Omental fat pad (tissue), 4 donors: ENCODE data around the gene ARID2. TPM values are rescaled to one million over a fixed set of nuclear protein-coding genes. Genes with fewer than 3 reads are reported as not detected.

Experiments
- ATAC-seq: fragments of 150-250 bp; one replicate; pipeline ENCODE4 v1.9.1; 2016; ENCODE audit warnings: mild to moderate bottlenecking, moderate library complexity; ENCODE audit not compliant: low FRiP score
- DNase-seq: peaks from one replicate; pipeline ENCODE4 v3.0.0-alpha.2; 2019; ENCODE audit warnings: low spot score
- CTCF ChIP-seq, 3 donors: fragments of 450-650 bp; IDR thresholded peaks; one replicate each; pipeline ENCODE4 v1.5.1; 2016 to 2017; ENCODE audit warnings: antibody characterized with exemption in 3 of 3, mild to moderate bottlenecking in 3 of 3, moderate library complexity in 2 of 3
- total RNA-seq, 4 donors: library from RNA; depleted of rRNA; stranded (reverse); fragments of >200 nt; gene quantifications; one replicate each; pipeline ENCODE4 v1.1.0, GENCODE V29; 2016

Gene ARID2
- total RNA-seq, 4 donors from 2014 or later = 18.5 to 40.7 (median 27.3) TPM

DNA sequence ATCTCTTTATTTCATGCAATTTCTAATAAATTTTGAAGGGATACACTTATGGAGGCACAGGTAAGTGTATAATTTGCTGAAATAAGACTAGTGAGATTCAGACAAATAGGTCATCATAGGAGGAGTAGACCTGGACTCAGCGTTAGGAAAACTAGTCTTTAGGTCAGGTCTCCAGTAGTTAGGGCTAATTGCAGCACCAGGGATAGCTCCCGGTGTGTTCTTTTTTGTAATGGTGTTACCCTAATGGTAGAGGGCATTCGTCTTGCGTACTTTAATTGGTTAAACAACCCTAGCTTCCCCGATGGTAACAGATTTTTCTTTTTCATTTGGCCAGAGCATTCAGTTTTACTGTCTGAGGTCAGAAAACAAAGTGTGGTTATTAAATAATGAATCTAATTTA lies 64.9 kb downstream of the ARID2 start:
- no peak for TF ChIP-seq CTCF (IDR thresholded peaks at IDR 0.05)
- ATAC-seq = no peak

GRCh38 chr12:45801625-45802024 lies 72.1 kb downstream of the ARID2 start:
- ATAC-seq (no peak), DNase-seq (no peak)
- TF ChIP-seq CTCF (IDR thresholded peaks at IDR 0.05) = no peak

More for the DNA sequence above, 64.9 kb downstream of the ARID2 start:
- no peak for DNase-seq

- no peak for TF ChIP-seq CTCF (IDR thresholded peaks at IDR 0.05)
Observed at GRCh38 chr12:45803111-45803510, 73.6 kb downstream of the ARID2 start.

GRCh38 chr12:45816652-45817051 lies 87.1 kb downstream of the ARID2 start:
- DNase-seq (no peak), ATAC-seq (no peak)
- TF ChIP-seq CTCF (IDR thresholded peaks at IDR 0.05) = no peak

More at GRCh38 chr12:45803111-45803510, 73.6 kb downstream of the ARID2 start:
- no peak for DNase-seq
- ATAC-seq = no peak

GRCh38 chr12:45827974-45828373 lies 98.5 kb downstream of the ARID2 start:
- no peak for ATAC-seq

GRCh38 chr12:45828402-45828801 lies 98.9 kb downstream of the ARID2 start:
- ATAC-seq (no peak), DNase-seq (no peak)
- no peak for TF ChIP-seq CTCF (IDR thresholded peaks at IDR 0.05)

More at GRCh38 chr12:45827974-45828373, 98.5 kb downstream of the ARID2 start:
- no peak for TF ChIP-seq CTCF (IDR thresholded peaks at IDR 0.05)
- DNase-seq = no peak

- ATAC-seq (no peak), DNase-seq (no peak)
- no peak for TF ChIP-seq CTCF (IDR thresholded peaks at IDR 0.05)
Observed at GRCh38 chr12:45831590-45831989, 102.1 kb downstream of the ARID2 start.
